ENCODE measurements around the gene TOM1L2.

TOM1L2 gene

GRCh38 chr17:17831208-17832031, 140.8 kb downstream of the TOM1L2 start:
- Histone ChIP-seq H3K27ac (ENCODE audit: low read depth, low read length) (peak overlapping the region; percentile 70), H3K27me3 (ENCODE audit: control insufficient read depth in 1 of 2, insufficient read depth in 2 of 2, low read length in 2 of 2) (no peaks in the 10 kb centered on the region), H3K4me3 (ENCODE audit: low read depth in 1 of 2, low read length in 2 of 2) (peak overlapping the region in 1 of 2 donors; percentile 14), H3K9ac (ENCODE audit: low read length) (peak overlapping the region; percentile 39), H3K9me3 (ENCODE audit: low read length) (no peaks in the 10 kb centered on the region), H3K36me3 (ENCODE audit: insufficient read depth, low read length) (no peaks in the 10 kb centered on the region), H3K4me1 (ENCODE audit: insufficient read depth, low read length) (peaks cover 55% of the 10 kb centered on the region)

DNA sequence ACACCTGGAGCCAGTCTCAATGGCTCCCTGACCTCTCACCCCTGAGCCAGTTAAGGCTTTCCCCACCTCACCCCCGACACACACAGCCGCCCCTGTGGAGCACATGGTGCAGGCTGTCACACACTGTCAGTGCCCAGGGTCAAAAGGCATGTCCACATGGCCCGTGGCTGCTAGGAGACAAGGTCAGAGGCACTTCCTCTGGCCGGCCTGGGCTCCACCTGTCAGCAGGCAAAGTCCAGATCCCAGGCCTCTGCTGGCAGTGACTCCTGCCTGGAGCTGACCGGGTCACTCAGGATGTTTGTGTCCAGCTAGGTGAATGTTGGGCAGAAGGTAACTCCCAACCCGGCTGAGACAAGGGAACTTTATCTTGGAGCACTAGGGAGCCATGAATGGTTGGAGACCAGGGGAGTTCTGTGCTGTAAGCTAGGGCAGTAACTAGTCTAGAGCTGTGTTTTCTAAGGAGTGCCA, 141.4 kb downstream of the TOM1L2 start:
- Histone ChIP-seq H3K4me1 (ENCODE audit: insufficient read depth, low read length) (peaks cover 59% of the 10 kb centered on the region), H3K9ac (ENCODE audit: low read length) (no peak overlapping the region), H3K9me3 (ENCODE audit: low read length) (no peaks in the 10 kb centered on the region), H3K4me3 (ENCODE audit: low read depth in 1 of 2, low read length in 2 of 2) (no peak overlapping the region), H3K27ac (ENCODE audit: low read depth, low read length) (peak overlapping the region; percentile 70), H3K27me3 (ENCODE audit: control insufficient read depth in 1 of 2, insufficient read depth in 2 of 2, low read length in 2 of 2) (no peaks in the 10 kb centered on the region), H3K36me3 (ENCODE audit: insufficient read depth, low read length) (no peaks in the 10 kb centered on the region)

- Histone ChIP-seq H3K9me3 (ENCODE audit: low read length) (no peaks in the 10 kb centered on the region), H3K27me3 (ENCODE audit: control insufficient read depth in 1 of 2, insufficient read depth in 2 of 2, low read length in 2 of 2) (no peaks in the 10 kb centered on the region), H3K27ac (ENCODE audit: low read depth, low read length) (no peak overlapping the region), H3K4me1 (ENCODE audit: insufficient read depth, low read length) (peaks cover 59% of the 10 kb centered on the region), H3K9ac (ENCODE audit: low read length) (no peak overlapping the region), H3K4me3 (ENCODE audit: low read depth in 1 of 2, low read length in 2 of 2) (no peak overlapping the region), H3K36me3 (ENCODE audit: insufficient read depth, low read length) (no peaks in the 10 kb centered on the region)
Observed at GRCh38 chr17:17830269-17830567, 142.0 kb downstream of the TOM1L2 start.

- Histone ChIP-seq H3K27me3 (ENCODE audit: control insufficient read depth in 1 of 2, insufficient read depth in 2 of 2, low read length in 2 of 2) (no peaks in the 10 kb centered on the region), H3K27ac (ENCODE audit: low read depth, low read length) (no peak overlapping the region)
Observed at GRCh38 chr17:17827826-17828621, 144.2 kb downstream of the TOM1L2 start.

DNA sequence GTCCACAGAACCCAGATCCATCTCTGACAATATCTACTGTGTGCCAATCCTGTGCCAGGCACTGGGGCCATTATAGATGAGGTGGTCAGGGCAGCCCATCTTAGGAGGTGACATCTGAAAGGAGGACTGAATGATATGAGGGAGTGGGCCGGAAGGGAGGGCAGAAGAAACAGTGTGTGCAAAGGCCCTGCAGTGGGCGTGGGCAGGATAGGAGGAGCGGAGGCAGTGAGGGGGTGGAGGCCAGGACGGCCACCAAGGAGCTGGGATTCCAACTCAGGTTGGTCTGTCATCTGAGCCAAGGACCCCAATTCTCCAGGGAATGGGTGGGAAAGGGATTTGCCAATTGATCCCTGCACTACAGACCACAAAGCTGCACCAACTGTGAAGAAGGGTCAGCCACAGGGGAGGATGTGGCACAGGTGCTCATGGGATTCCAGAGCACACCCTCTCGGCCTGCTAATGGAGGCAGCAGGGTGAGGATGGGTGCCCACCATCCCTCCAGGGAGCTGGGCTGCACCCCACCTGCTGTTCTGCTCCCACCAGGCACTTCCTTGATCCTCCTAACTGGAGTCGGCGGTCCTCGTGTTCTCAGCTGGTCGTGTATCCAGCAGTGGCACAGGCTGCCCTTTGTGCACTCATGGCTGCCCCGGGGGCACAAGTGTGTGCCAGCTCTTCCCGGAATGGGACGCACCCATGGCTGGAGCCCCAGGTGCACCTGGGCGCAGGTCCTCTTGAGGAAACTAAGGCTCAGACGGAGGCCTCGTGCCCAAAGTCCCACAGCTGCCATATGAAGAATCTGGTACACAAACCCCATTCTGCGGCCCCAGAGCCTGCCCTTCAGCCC, 145.0 kb downstream of the TOM1L2 start:
- Histone ChIP-seq H3K27ac (ENCODE audit: low read depth, low read length) (no peak overlapping the region), H3K4me3 (ENCODE audit: low read depth in 1 of 2, low read length in 2 of 2) (no peak overlapping the region), H3K9ac (ENCODE audit: low read length) (no peak overlapping the region), H3K36me3 (ENCODE audit: insufficient read depth, low read length) (no peaks in the 10 kb centered on the region), H3K9me3 (ENCODE audit: low read length) (no peaks in the 10 kb centered on the region), H3K4me1 (ENCODE audit: insufficient read depth, low read length) (peaks cover 69% of the 10 kb centered on the region), H3K27me3 (ENCODE audit: control insufficient read depth in 1 of 2, insufficient read depth in 2 of 2, low read length in 2 of 2) (no peaks in the 10 kb centered on the region)

More at GRCh38 chr17:17827826-17828621, 144.2 kb downstream of the TOM1L2 start:
- peaks cover 63% of the 10 kb centered on the region for H3K4me1 ChIP-seq (ENCODE audit: insufficient read depth, low read length)
- H3K9ac ChIP-seq (ENCODE audit: low read length): no peak overlapping the region
- H3K9me3 ChIP-seq (ENCODE audit: low read length): no peaks in the 10 kb centered on the region
- no peak overlapping the region for H3K4me3 ChIP-seq (ENCODE audit: low read depth in 1 of 2, low read length in 2 of 2)
- H3K36me3 ChIP-seq (ENCODE audit: insufficient read depth, low read length): no peaks in the 10 kb centered on the region

DNA sequence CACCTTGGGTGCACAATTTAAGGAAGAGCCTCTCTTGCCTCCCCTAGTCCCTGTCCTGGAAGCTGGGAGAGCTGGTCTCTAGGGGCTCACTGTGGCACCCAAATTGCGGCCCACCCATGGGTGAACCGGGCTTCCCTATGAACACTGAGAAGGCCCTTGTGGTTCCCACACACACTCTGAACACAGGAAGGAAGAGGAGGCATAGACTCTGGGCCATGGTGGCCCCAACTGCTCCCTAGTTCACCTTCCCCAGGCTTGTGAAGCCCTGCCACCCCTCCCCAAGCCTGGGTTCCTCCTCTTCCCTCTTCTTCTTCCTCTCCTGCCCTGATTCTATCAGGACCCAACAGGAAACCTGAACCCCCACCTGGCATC, 145.9 kb downstream of the TOM1L2 start:
- H3K36me3 ChIP-seq (ENCODE audit: insufficient read depth, low read length): no peaks in the 10 kb centered on the region
- peak overlapping the region; percentile 41 for H3K27ac ChIP-seq (ENCODE audit: low read depth, low read length)
- H3K9me3 ChIP-seq (ENCODE audit: low read length): no peaks in the 10 kb centered on the region
- H3K4me1 ChIP-seq (ENCODE audit: insufficient read depth, low read length): peaks cover 69% of the 10 kb centered on the region
- no peaks in the 10 kb centered on the region for H3K27me3 ChIP-seq (ENCODE audit: control insufficient read depth in 1 of 2, insufficient read depth in 2 of 2, low read length in 2 of 2)
- no peak overlapping the region for H3K4me3 ChIP-seq (ENCODE audit: low read depth in 1 of 2, low read length in 2 of 2)
- H3K9ac ChIP-seq (ENCODE audit: low read length): no peak overlapping the region

GRCh38 chr17:17824783-17825614, 147.2 kb downstream of the TOM1L2 start:
- Histone ChIP-seq H3K9ac (ENCODE audit: low read length) (peak overlapping the region; percentile 12), H3K27ac (ENCODE audit: low read depth, low read length) (peak overlapping the region; percentile 80), H3K27me3 (ENCODE audit: control insufficient read depth in 1 of 2, insufficient read depth in 2 of 2, low read length in 2 of 2) (no peaks in the 10 kb centered on the region), H3K4me1 (ENCODE audit: insufficient read depth, low read length) (peaks cover 68% of the 10 kb centered on the region), H3K9me3 (ENCODE audit: low read length) (no peaks in the 10 kb centered on the region), H3K36me3 (ENCODE audit: insufficient read depth, low read length) (no peaks in the 10 kb centered on the region), H3K4me3 (ENCODE audit: low read depth in 1 of 2, low read length in 2 of 2) (peak overlapping the region in 1 of 2 donors; percentile 70)

- peaks cover 70% of the 10 kb centered on the region for H3K4me1 ChIP-seq (ENCODE audit: insufficient read depth, low read length)
Observed at GRCh38 chr17:17824119-17824782, 147.9 kb downstream of the TOM1L2 start.

GRCh38 chr17:17823433-17824118, 148.6 kb downstream of the TOM1L2 start:
- Histone ChIP-seq H3K9me3 (ENCODE audit: low read length) (no peaks in the 10 kb centered on the region), H3K4me3 (ENCODE audit: low read depth in 1 of 2, low read length in 2 of 2) (peak overlapping the region; percentile 33 to 70), H3K27me3 (ENCODE audit: control insufficient read depth in 1 of 2, insufficient read depth in 2 of 2, low read length in 2 of 2) (no peaks in the 10 kb centered on the region), H3K4me1 (ENCODE audit: insufficient read depth, low read length) (peaks cover 70% of the 10 kb centered on the region), H3K27ac (ENCODE audit: low read depth, low read length) (peak overlapping the region; percentile 80), H3K36me3 (ENCODE audit: insufficient read depth, low read length) (peaks cover 12% of the 10 kb centered on the region), H3K9ac (ENCODE audit: low read length) (peak overlapping the region; percentile 26)

More at GRCh38 chr17:17824119-17824782, 147.9 kb downstream of the TOM1L2 start:
- Histone ChIP-seq H3K4me3 (ENCODE audit: low read depth in 1 of 2, low read length in 2 of 2) (peak overlapping the region; percentile 12 to 70), H3K27me3 (ENCODE audit: control insufficient read depth in 1 of 2, insufficient read depth in 2 of 2, low read length in 2 of 2) (no peaks in the 10 kb centered on the region), H3K9me3 (ENCODE audit: low read length) (no peaks in the 10 kb centered on the region), H3K27ac (ENCODE audit: low read depth, low read length) (peak overlapping the region; percentile 80), H3K36me3 (ENCODE audit: insufficient read depth, low read length) (peaks cover 5% of the 10 kb centered on the region), H3K9ac (ENCODE audit: low read length) (peak overlapping the region; percentile 12)

GRCh38 chr17:17822616-17823015, 149.6 kb downstream of the TOM1L2 start:
- Histone ChIP-seq H3K27ac (ENCODE audit: low read depth, low read length) (peak overlapping the region; percentile 46), H3K9me3 (ENCODE audit: low read length) (no peaks in the 10 kb centered on the region), H3K27me3 (ENCODE audit: control insufficient read depth in 1 of 2, insufficient read depth in 2 of 2, low read length in 2 of 2) (no peaks in the 10 kb centered on the region), H3K4me3 (ENCODE audit: low read depth in 1 of 2, low read length in 2 of 2) (peak overlapping the region in 1 of 2 donors; percentile 60), H3K4me1 (ENCODE audit: insufficient read depth, low read length) (peaks cover 70% of the 10 kb centered on the region), H3K9ac (ENCODE audit: low read length) (peak overlapping the region; percentile 26), H3K36me3 (ENCODE audit: insufficient read depth, low read length) (peaks cover 16% of the 10 kb centered on the region)

Measured in muscle layer of colon (tissue), 2 donors.